Measurements from ENCODE around the gene TBX18.

DNA sequence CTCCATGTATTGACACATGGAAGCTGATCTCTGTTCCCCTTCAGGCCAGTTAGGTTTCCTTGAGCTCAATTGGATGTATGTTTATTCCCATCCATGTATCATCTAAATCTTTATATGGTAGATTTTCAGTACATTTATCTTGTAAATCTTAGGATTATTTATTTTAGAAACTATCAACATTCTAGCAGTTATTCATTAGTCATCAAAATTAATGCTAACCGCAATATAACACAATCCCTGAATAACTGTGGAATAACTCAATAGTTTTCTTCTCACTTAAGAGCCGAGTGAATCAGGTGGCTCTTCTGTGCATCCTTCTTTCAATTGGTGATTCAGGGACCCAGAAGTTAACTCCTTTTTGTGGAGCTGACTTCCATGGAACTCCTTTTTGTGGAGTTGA is 15.5 kb upstream of the TBX18 start:
- TF ChIP-seq, protein P1, sequence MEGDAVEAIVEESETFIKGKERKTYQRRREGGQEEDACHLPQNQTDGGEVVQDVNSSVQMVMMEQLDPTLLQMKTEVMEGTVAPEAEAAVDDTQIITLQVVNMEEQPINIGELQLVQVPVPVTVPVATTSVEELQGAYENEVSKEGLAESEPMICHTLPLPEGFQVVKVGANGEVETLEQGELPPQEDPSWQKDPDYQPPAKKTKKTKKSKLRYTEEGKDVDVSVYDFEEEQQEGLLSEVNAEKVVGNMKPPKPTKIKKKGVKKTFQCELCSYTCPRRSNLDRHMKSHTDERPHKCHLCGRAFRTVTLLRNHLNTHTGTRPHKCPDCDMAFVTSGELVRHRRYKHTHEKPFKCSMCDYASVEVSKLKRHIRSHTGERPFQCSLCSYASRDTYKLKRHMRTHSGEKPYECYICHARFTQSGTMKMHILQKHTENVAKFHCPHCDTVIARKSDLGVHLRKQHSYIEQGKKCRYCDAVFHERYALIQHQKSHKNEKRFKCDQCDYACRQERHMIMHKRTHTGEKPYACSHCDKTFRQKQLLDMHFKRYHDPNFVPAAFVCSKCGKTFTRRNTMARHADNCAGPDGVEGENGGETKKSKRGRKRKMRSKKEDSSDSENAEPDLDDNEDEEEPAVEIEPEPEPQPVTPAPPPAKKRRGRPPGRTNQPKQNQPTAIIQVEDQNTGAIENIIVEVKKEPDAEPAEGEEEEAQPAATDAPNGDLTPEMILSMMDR (IDR thresholded peaks at IDR 0.05): no peak
- TF ChIP-seq ZFX (IDR thresholded peaks at IDR 0.05; ENCODE audit: borderline replicate concordance): no peak

Measured in 22Rv1 (cell line).